GM19438 (cell line): ENCODE measurements around the gene LILRB3.
A peak's percentile ranks its signal among the peaks of the same experiment; 100 is the strongest.
"Not testable (repeated sequence)": the region's sequence is repeated elsewhere in the genome, so short reads cannot be mapped to it uniquely, and the experiment has no call there.

Experiments
- ATAC-seq: cut with Tn5 transposase; IDR thresholded peaks from one replicate; pipeline ENCODE4 v1.9.1; 2021; ENCODE audit warnings: low read depth; ENCODE audit not compliant: unreplicated experiment

LILRB3 gene

GRCh38 chr19:54191811-54192453 is 30.9 kb downstream of the LILRB3 start:
- no peak for ATAC-seq

- no peak for ATAC-seq
These were observed 31.6 kb downstream of the LILRB3 start, which contains the start of gene TSEN34 for GRCh38 chr19:54191011-54191810. TSEN34 (plus strand) TSS chr19:54191308; CDS start chr19:54191365, 57 bp downstream.

GRCh38 chr19:54190503-54191010 is 32.2 kb downstream of the LILRB3 start:
- peak; percentile 44 for ATAC-seq

DNA sequence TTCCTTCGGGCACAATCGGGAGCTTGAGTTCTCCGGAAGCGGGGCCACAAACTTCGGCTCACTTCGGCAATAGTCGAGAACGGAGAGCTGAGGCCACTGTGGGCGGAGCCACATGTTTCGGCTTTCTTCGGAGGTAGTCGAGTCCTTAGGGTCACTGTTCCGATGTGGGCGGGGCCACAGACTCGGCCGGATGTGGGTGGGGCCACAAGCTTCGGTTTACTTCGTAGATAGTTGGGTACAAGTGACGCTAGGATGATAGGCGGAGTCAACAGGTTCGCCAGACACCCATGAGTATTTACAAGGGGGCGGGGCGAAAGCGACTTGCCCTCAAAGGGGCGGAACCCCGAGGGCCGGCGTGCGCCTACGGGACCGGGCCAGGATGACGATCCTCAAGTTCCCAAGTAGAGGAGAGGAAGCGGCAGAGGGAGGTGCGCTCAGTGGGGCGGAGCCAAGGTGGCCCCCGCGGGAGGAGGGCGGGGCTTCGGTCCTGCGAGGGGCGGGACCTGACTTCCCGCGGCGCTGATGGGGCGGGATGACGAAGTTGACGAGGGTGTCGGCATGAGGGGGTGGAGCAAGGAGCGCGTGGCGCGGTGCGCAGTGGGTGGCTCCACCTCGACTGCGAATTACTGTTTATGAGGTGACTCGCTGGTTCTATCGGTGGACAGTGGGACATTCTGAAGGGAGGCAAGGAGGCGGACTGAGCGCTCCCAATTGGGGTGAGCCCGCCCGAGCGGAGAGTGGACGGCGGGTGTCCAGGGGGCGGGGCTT is 32.9 kb downstream of the LILRB3 start:
- peak; percentile 42 for ATAC-seq

GRCh38 chr19:54189145-54189734 is 33.6 kb downstream of the LILRB3 start, which contains the start of gene MBOAT7:
MBOAT7 (minus strand) TSS chr19:54189580; CDS start chr19:54188508, 1,072 bp downstream.
- ATAC-seq = peak; percentile 24

GRCh38 chr19:54188215-54188871 is 34.5 kb downstream of the LILRB3 start:
- ATAC-seq = no peak

DNA sequence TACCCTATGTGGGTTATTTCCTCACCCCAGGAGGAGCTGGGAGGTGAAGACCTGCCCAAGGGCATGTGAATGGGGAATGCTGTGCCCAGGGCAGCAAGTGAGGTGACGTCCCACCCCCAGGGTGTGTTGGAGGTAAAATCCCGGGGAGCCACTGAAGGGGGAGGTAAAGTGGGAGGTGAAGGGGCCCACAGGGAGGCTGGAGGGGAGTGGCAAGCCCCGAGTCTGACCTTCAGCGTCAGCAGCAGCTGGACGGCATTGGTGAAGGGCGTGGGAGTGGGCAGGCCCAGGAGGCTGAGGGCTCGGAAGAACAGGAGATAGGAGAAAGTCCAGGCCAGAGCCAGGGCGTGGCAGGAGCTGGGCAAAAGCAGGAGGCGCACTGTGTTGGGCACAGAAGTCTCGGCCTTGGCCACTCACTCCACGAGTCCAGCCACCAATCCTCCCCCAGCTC is 35.8 kb downstream of the LILRB3 start:
- no peak for ATAC-seq

- no peak for ATAC-seq
These were observed 36.5 kb downstream of the LILRB3 start for GRCh38 chr19:54186351-54186750.

DNA sequence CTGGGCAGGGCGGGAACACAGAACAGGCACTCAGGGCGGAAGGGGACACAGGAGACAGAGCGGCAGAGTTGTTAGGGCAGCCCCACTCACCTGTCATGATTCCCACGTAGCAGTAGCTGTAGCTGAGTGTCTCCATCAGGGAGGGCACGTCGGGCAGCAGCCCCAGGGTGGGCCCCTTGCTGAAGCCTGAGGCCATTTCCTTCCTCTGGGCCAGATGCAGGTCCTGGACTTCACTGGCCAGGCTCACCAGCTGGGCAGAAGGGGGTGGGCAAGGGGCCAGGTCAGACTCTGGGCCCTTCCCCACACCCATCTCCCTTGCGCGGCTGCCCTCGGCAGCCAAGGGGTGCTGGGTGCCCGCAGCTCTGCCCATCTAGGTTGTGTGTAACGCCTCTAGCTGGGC is 39.4 kb downstream of the LILRB3 start:
- no peak for ATAC-seq

- ATAC-seq = not testable (repeated sequence)
These were observed 40.9 kb downstream of the LILRB3 start for GRCh38 chr19:54181894-54182293.

DNA sequence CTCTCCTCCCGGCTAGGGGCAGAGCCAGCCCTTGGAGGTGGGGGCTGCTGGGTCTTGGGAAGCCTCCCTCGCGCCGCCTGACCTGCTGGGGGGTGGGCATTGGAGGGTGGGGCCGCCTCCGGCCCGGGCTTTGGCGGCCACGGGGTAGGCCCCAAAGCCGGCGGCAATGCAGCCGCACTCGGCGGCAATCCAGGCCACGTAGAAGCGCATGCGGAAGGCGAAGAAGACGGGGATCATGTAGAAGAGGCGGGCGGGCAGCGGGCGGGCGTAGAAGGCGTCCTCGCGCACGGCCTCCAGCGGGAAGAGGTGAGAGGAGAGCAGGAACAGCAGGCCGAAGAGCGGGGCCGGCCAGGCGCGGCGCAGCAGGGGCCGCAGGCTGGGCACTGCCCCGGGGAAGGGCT is 42.1 kb downstream of the LILRB3 start:
- no peak for ATAC-seq

GRCh38 chr19:54179921-54180461 is 42.8 kb downstream of the LILRB3 start:
- ATAC-seq = no peak

DNA sequence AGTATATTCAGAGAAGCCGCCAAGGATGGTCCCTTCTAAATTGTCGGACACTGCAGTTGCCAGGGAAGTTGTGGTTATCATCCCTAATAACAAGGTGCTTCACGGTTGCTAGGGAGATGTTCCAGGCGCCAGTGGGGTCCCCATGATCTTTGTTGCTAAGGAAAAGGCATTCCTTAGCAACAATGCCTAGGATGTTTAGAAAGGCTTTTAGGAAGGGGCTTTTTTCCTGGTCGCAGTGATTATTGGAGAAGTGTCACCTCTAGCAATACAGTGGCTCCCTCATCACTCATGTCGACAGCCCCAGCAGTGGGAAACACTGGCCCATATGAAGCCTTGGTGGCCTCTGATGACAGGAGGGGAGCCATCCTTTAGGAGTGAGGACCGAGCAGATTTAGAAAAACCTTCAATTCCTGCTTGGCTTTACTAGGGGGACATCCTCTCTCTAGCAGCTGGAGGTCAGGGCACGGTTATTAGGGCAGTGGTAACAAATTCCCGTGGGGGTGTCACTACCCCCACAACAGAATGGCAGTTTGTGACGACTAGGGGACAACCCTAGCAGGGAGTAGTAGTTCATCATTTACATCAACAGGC is 43.5 kb downstream of the LILRB3 start:
- no peak for ATAC-seq

DNA sequence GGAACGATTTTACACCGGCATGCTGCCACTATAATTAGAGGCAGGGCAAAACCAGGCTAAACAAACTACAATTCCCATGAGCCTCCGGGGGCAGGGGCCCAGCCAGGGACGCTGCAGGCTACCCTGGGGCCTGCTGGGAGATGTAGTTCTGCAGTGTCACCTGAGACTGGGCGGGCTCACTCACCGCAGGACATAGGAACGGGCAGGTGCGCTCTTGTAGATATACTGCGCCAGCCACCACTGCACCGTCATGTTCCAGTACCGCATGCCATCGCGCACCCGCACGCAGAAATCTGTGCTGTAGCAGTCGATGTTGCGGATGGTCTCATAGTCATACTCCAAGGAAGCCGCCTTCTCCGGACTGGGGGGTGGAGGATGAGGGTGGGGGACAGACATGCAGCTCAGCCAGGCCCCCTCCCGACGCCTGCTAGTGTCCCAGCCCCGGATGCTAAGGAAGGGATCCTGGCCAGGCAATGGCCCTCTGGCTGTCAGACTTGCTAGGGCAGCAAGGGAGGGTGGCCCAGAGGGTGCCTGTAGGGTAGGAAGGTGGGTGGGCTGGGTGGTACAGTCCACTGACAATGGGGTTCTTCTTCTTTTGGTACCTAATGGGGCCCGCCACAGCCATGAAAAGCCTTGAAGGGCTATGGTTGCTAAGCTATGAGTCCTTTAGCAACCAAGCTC is 44.1 kb downstream of the LILRB3 start:
- no peak for ATAC-seq

DNA sequence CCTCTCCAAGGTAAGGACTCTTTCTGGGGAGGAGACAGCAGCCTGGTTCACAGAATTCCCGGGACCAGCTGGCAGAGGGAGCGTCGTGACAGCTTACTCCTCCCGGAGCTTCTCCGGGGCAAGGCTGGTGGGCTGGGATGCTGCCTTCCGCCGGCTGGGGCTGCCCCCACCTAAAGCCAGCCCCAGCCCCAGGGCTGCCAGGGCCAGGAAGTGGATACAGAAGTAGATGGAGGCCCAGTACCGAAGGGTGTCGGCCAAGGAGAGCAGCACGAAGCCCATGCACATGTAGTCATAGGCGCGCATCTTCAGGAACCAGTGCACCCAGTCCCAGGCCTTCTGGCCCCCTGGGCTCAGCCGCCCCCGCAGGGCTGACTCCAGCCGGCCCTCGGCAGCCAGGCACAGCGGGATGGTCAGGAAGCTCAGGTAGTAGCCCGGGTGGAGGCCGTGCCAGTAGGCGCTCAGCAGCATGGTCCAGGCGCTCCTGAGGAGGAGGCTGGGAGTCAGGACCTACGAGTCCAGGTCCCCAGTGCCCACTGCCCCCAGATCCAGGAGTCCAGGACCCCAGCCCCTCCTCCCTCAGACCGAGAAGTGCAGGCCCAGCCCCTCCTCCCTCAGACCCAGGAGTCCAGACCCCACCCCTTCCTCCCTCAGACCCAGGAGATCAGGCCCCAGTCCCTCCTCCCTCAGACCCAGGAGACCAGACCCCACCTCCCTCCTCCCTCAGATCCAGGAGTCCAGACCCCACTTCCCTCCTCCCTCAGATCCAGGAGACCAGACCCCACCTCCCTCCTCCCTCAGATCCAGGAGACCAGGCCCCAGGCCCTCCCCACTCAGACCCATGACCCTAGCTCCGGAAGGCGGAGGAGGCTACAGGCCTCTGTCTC is 48.6 kb downstream of the LILRB3 start:
- ATAC-seq = no peak

DNA sequence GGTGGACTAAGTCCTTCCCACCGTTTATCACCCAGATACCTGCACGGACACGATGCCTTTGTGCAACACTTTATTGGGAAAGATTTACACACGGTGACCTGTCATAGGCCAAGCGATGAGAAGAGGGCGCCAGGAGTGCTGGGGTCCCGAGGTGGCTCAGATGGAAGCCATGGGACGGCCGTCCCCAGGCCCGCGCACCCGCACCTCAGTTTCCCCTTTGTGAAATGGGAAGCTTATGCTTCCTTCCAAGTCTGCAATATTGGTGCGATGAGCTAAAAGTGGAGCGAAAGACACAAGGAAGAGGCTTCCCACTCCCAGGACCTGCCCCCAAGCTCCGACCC is 49.5 kb downstream of the LILRB3 start:
- ATAC-seq = no peak

GRCh38 chr19:54172471-54173358 is 50.1 kb downstream of the LILRB3 start, which contains the start of gene TMC4:
TMC4 (minus strand) TSS chr19:54173160; CDS start chr19:54173117, 43 bp downstream.
- ATAC-seq = no peak
